Uterus (tissue), 2 donors: ENCODE measurements around the gene ARID4B.

Source experiments
- POLR2A ChIP-seq, 2 donors: fragments of 450-650 bp; IDR thresholded peaks; one replicate each; pipeline ENCODE4 v1.6.1; 2016; ENCODE audit warnings: antibody characterized with exemption in 2 of 2, mild to moderate bottlenecking in 1 of 2, moderate library complexity in 1 of 2
- TF ChIP-seq, protein P1 (sequence below), 4 experiments: fragments of 200-600 bp in 2 of 4; fragments of 450-650 bp in 2 of 4; sonication (generic) in 2 of 4; IDR thresholded peaks; one replicate each; pipeline ENCODE4 v1.5.1; 2016 to 2019; ENCODE audit warnings: antibody characterized with exemption in 4 of 4, mild to moderate bottlenecking in 2 of 4, moderate library complexity in 1 of 4

DNA sequence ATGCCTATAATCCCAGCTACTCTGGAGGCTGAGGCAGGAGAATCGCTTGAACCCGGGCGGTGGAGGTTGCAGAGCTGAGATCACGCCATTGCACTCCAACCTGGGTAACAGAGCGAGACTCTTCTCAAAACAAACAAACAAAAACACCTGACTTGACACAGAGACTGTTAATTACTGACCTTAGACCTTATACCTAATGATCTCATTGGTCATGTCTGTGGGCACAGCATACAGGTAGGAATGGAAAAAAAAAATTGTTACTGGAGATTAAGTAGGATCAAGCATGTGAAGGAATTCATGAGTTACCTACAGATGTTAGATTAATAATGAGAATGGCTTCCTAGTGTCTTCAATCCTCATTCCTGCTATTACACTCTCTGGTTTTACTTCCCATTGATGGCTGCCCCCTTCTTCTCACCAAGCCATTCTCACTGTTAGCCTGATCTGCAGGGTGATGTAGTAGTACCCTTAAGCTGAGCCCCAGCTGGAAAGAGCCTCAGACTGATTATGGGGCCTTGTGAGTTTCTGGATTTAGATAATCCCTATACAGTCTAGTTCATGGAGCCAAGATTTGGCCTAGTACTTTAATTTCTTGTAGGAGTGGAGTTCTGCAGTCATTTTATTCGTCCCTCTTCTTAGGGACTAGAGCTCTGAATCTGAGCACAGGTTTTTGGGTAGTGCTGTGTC lies 48.1 kb upstream of the ARID4B start:
- TF ChIP-seq, protein P1, sequence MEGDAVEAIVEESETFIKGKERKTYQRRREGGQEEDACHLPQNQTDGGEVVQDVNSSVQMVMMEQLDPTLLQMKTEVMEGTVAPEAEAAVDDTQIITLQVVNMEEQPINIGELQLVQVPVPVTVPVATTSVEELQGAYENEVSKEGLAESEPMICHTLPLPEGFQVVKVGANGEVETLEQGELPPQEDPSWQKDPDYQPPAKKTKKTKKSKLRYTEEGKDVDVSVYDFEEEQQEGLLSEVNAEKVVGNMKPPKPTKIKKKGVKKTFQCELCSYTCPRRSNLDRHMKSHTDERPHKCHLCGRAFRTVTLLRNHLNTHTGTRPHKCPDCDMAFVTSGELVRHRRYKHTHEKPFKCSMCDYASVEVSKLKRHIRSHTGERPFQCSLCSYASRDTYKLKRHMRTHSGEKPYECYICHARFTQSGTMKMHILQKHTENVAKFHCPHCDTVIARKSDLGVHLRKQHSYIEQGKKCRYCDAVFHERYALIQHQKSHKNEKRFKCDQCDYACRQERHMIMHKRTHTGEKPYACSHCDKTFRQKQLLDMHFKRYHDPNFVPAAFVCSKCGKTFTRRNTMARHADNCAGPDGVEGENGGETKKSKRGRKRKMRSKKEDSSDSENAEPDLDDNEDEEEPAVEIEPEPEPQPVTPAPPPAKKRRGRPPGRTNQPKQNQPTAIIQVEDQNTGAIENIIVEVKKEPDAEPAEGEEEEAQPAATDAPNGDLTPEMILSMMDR (IDR thresholded peaks at IDR 0.05), result no peak
- no peak for TF ChIP-seq POLR2A (IDR thresholded peaks at IDR 0.05)
